Measurements from ENCODE around the gene COPS2.

COPS2 gene

GRCh38 chr15:49084285-49084570 lies 71.2 kb downstream of the COPS2 start:
- no peak overlapping the region for H3K27ac ChIP-seq
- TF ChIP-seq ZFX (IDR thresholded peaks at IDR 0.05; ENCODE audit: borderline replicate concordance) = no peak
- no peak for TF ChIP-seq CTCF (IDR thresholded peaks at IDR 0.05)

GRCh38 chr15:49083401-49084284 lies 71.8 kb downstream of the COPS2 start:
- no peak overlapping the region for H3K27ac ChIP-seq
- no peak for TF ChIP-seq CTCF (IDR thresholded peaks at IDR 0.05)

- TF ChIP-seq CTCF (IDR thresholded peaks at IDR 0.05) = no peak
- no peak overlapping the region for H3K27ac ChIP-seq
These were observed 72.4 kb downstream of the COPS2 start for GRCh38 chr15:49082960-49083359.

GRCh38 chr15:49079340-49080039 lies 75.9 kb downstream of the COPS2 start:
- TF ChIP-seq CTCF (IDR thresholded peaks at IDR 0.05) (0 out of 2 replicates have a peak, but pooled peaks have one; percentile 4), ZFX (IDR thresholded peaks at IDR 0.05; ENCODE audit: borderline replicate concordance) (no peak)
- no peak overlapping the region for H3K27ac ChIP-seq

GRCh38 chr15:49075881-49076280 lies 79.5 kb downstream of the COPS2 start:
- TF ChIP-seq ZFX (IDR thresholded peaks at IDR 0.05; ENCODE audit: borderline replicate concordance) (no peak), CTCF (IDR thresholded peaks at IDR 0.05) (no peak)

GRCh38 chr15:49074589-49075287 lies 80.7 kb downstream of the COPS2 start:
- peak overlapping the region; percentile 69 for H3K27ac ChIP-seq

More at GRCh38 chr15:49075881-49076280, 79.5 kb downstream of the COPS2 start:
- H3K27ac ChIP-seq = peak overlapping the region; percentile 69
